CD14-positive monocyte (primary cell): ENCODE results near the gene GRID1. TPM values are rescaled to one million over a fixed set of nuclear protein-coding genes. Genes with fewer than 3 reads are reported as not detected.
A peak's percentile ranks its signal among the peaks of the same experiment; 100 is the strongest.

ENCODE experiments used
- DNase-seq, 3 donors: peaks; one replicate each; pipeline ENCODE4 v3.0.0-alpha.2; 2011 to 2022
- H2AFZ ChIP-seq: 2 replicates; pipeline ENCODE4 v1.6.0; 2012; ENCODE audit warnings: mild to moderate bottlenecking, low read depth, low read length, inconsistent platforms; ENCODE audit not compliant: insufficient read depth, poor library complexity, severe bottlenecking
- H3K27ac ChIP-seq, 2 donors: 1 replicate in 1 of 2; 2 replicates in 1 of 2; pipeline ENCODE4 v1.5.1; 2012 to 2013; ENCODE audit warnings: low read length in 2 of 2, control low read depth in 1 of 2, inconsistent platforms in 1 of 2, low read depth in 1 of 2, mild to moderate bottlenecking in 1 of 2
- H3K27me3 ChIP-seq, 2 donors: one replicate each; pipeline versions ENCODE4 v1.6.0 to v1.6.1; 2011 to 2013; ENCODE audit warnings: low read length in 2 of 2; ENCODE audit not compliant: control insufficient read depth in 2 of 2, insufficient read depth in 2 of 2
- H3K36me3 ChIP-seq, 2 donors: replicated peaks in 1 of 2; 1 replicate in 1 of 2; 2 replicates in 1 of 2; pipeline versions ENCODE4 v1.5.1 to v1.6.1; 2012 to 2013; ENCODE audit warnings: low read length in 2 of 2, control low read depth in 1 of 2, inconsistent platforms in 1 of 2, mild to moderate bottlenecking in 1 of 2; ENCODE audit not compliant: insufficient read depth in 2 of 2, control insufficient read depth in 1 of 2
- H3K4me1 ChIP-seq, 2 donors: 1 replicate in 1 of 2; 2 replicates in 1 of 2; pipeline versions ENCODE4 v1.5.1 to v1.6.1; 2012 to 2013; ENCODE audit warnings: low read length in 2 of 2, control low read depth in 1 of 2, inconsistent platforms in 1 of 2, mild to moderate bottlenecking in 1 of 2, moderate library complexity in 1 of 2; ENCODE audit not compliant: insufficient read depth in 2 of 2, control insufficient read depth in 1 of 2
- H3K4me2 ChIP-seq: replicated peaks from 2 replicates; pipeline ENCODE3; 2012; ENCODE audit warnings: low read length, moderate library complexity, mild to moderate bottlenecking; ENCODE audit not compliant: poor library complexity, severe bottlenecking; ENCODE audit errors: extremely low read depth
- H3K4me3 ChIP-seq, 3 experiments: fragments of 200-600 bp in 1 of 3; sonication (generic) in 1 of 3; replicated peaks in 1 of 3; 1 replicate in 2 of 3; 2 replicates in 1 of 3; pipeline ENCODE4 v1.5.1; 2011 to 2013; ENCODE audit warnings: low read length in 3 of 3, mild to moderate bottlenecking in 3 of 3, control low read depth in 2 of 3, low read depth in 2 of 3, inconsistent platforms in 1 of 3, moderate library complexity in 1 of 3
- H3K79me2 ChIP-seq: 2 replicates; pipeline ENCODE4 v1.6.0; 2012; ENCODE audit warnings: mild to moderate bottlenecking, control low read depth, inconsistent platforms, low read length, moderate library complexity; ENCODE audit not compliant: insufficient read depth
- H3K9ac ChIP-seq: 2 replicates; pipeline ENCODE4 v1.6.0; 2017; ENCODE audit warnings: low read length, mild to moderate bottlenecking; ENCODE audit not compliant: insufficient read depth, poor library complexity, severe bottlenecking
- H3K9me3 ChIP-seq, 2 donors: replicated peaks in 1 of 2; 1 replicate in 1 of 2; 2 replicates in 1 of 2; pipeline versions ENCODE4 v1.5.1 to v1.6.1; 2012 to 2013; ENCODE audit warnings: low read length in 2 of 2, control low read depth in 1 of 2; ENCODE audit not compliant: control insufficient read depth in 1 of 2, insufficient read depth in 1 of 2
- H4K20me1 ChIP-seq: 2 replicates; pipeline ENCODE4 v1.6.0; 2012; ENCODE audit warnings: mild to moderate bottlenecking, low read length, control low read depth, moderate library complexity; ENCODE audit not compliant: insufficient read depth
- H3K27ac Mint-ChIP-seq, 7 donors: one replicate each; pipeline ENCODE4 v1.8.0; 2020; ENCODE audit warnings: mild to moderate bottlenecking in 7 of 7, mixed read lengths in 7 of 7, moderate library complexity in 6 of 7, inconsistent platforms in 2 of 7
- H3K27me3 Mint-ChIP-seq, 3 donors: one replicate each; pipeline ENCODE4 v1.8.0; 2021 to 2022; ENCODE audit warnings: low read depth in 3 of 3, mild to moderate bottlenecking in 3 of 3, mixed read lengths in 3 of 3, moderate library complexity in 3 of 3, inconsistent platforms in 1 of 3
- H3K36me3 Mint-ChIP-seq, 2 donors: one replicate each; pipeline ENCODE4 v1.8.0; 2020; ENCODE audit warnings: mixed read lengths in 2 of 2, inconsistent platforms in 1 of 2, mild to moderate bottlenecking in 1 of 2
- H3K4me1 Mint-ChIP-seq: one replicate; pipeline ENCODE4 v1.8.0; 2020; ENCODE audit warnings: mild to moderate bottlenecking, mixed read lengths
- H3K4me3 Mint-ChIP-seq, 2 donors: one replicate each; pipeline ENCODE4 v1.8.0; 2020; ENCODE audit warnings: mild to moderate bottlenecking in 2 of 2, mixed read lengths in 2 of 2, moderate library complexity in 1 of 2
- H3K9me3 Mint-ChIP-seq, 7 donors: one replicate each; pipeline ENCODE4 v1.8.0; 2020 to 2022; ENCODE audit warnings: mixed read lengths in 7 of 7, mild to moderate bottlenecking in 6 of 7, moderate library complexity in 6 of 7, inconsistent platforms in 2 of 7
- WGBS: methylation state at CpG from one replicate; pipeline ENCODE4 v1.1.5; 2013; ENCODE audit warnings: missing lambda C conversion rate; ENCODE audit not compliant: insufficient coverage; 5-methylcytosine and 5-hydroxymethylcytosine counted together
- intact Hi-C, 2 donors: fragments of 100-400 bp; cut with micrococcal nuclease; formaldehyde crosslinking; loops; one replicate each; pipeline versions ENCODE4 v1.15.0 to v1.15.1; 2023
- polyA plus RNA-seq, 3 donors: library from polyadenylated mRNA; depleted of rRNA in 1 of 3; unstranded in 2 of 3; stranded (reverse) in 1 of 3; fragments of 300-500 nt in 2 of 3; fragments of >200 nt in 1 of 3; fragmentation: Illumina TruSeq in 2 of 3; gene quantifications; 1 replicate in 2 of 3; 2 replicates in 1 of 3; pipeline ENCODE4 v1.2.3, GENCODE V29; 2012 to 2021
- TF ChIP-seq, protein P1 (sequence below): fragments of 200-600 bp; IDR thresholded peaks from one replicate; pipeline ENCODE4 v1.8.0; 2022; ENCODE audit warnings: antibody characterized with exemption, mild to moderate bottlenecking

The GRID1 gene
- polyA plus RNA-seq, 3 donors, result not detected

DNA sequence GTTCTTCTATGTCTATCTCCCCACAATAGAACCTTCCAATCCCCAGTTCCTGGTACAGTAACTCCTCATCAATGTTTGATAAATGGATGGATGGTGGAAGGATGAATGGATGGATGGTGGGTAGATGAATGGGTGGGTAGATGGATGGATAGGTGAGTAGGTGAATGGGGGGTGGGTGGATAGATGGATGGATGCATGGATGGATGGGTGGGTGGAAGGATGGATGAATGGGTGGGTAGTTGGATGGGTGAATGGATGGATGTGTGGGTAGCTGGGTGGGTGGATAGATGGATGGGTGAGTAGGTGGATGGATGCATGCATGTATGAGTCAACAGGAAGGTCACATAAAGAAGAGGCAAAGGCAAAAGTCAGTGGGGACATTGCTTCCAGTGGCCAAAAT lies 116.8 kb downstream of the GRID1 start:
- intact Hi-C loops, result no loop called here
- H3K4me2 ChIP-seq, result no peak overlapping the region
- no peak overlapping the region for H3K9ac ChIP-seq
- peaks cover 0 to 7% of the 10 kb centered on the region in 2 donors for H3K9me3 ChIP-seq
- Mint-ChIP-seq H3K4me3 (peak overlapping the region in 1 of 2 donors; percentile 12), H3K9me3 (peaks cover 0 to 11% (median 2%) of the 10 kb centered on the region in 7 donors), H3K36me3 (no peaks in the 10 kb centered on the region), H3K4me1 (peaks cover 2% of the 10 kb centered on the region), H3K27ac (no peak overlapping the region), H3K27me3 (peaks cover 1 to 8% (median 8%) of the 10 kb centered on the region in 3 donors)
- H3K36me3 ChIP-seq, result no peaks in the 10 kb centered on the region
- no peak overlapping the region for H3K27ac ChIP-seq
- no peak overlapping the region for H3K4me3 ChIP-seq
- TF ChIP-seq, protein P1, sequence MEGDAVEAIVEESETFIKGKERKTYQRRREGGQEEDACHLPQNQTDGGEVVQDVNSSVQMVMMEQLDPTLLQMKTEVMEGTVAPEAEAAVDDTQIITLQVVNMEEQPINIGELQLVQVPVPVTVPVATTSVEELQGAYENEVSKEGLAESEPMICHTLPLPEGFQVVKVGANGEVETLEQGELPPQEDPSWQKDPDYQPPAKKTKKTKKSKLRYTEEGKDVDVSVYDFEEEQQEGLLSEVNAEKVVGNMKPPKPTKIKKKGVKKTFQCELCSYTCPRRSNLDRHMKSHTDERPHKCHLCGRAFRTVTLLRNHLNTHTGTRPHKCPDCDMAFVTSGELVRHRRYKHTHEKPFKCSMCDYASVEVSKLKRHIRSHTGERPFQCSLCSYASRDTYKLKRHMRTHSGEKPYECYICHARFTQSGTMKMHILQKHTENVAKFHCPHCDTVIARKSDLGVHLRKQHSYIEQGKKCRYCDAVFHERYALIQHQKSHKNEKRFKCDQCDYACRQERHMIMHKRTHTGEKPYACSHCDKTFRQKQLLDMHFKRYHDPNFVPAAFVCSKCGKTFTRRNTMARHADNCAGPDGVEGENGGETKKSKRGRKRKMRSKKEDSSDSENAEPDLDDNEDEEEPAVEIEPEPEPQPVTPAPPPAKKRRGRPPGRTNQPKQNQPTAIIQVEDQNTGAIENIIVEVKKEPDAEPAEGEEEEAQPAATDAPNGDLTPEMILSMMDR, result no peak
- no peak overlapping the region for H2AFZ ChIP-seq
- H3K27me3 ChIP-seq, result no peaks in the 10 kb centered on the region
- peaks cover 0 to 5% of the 10 kb centered on the region in 2 donors for H3K4me1 ChIP-seq
- no peaks in the 10 kb centered on the region for H4K20me1 ChIP-seq
- H3K79me2 ChIP-seq, result no peaks in the 10 kb centered on the region
- no peak for DNase-seq

DNA sequence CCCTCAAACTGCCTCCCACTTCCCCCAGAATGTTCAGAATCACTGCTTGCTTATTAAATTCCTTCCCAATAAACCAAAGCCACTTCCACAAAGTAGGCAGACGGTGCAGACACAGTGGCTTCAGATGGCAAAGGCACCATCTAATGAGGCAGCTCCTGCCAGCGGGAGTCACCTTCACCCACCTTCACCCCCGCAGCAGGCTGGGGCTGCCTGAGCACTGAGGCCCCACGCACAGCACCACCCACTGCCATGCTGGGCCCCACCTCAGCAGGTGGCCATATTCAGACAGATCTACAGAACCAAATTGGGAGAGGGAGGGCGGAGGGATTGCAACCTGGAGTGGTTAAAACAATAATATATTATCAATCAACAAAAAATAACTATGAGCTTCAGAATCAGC lies 118.5 kb downstream of the GRID1 start:
- H3K36me3 Mint-ChIP-seq, result no peaks in the 10 kb centered on the region
- Histone ChIP-seq H3K4me1 (peaks cover 0 to under 1% of the 10 kb centered on the region in 2 donors), H3K27ac (no peak overlapping the region), H3K9ac (no peak overlapping the region), H3K9me3 (peaks cover 0 to 7% of the 10 kb centered on the region in 2 donors), H3K4me2 (no peak overlapping the region), H3K4me3 (no peak overlapping the region), H4K20me1 (no peaks in the 10 kb centered on the region), H3K36me3 (no peaks in the 10 kb centered on the region), H3K27me3 (no peaks in the 10 kb centered on the region), H3K79me2 (no peaks in the 10 kb centered on the region), H2AFZ (no peak overlapping the region)
- no peak overlapping the region for H3K27ac Mint-ChIP-seq
- intact Hi-C loops, result no loop called here
- no peak for DNase-seq
- no peak overlapping the region for H3K4me3 Mint-ChIP-seq
- H3K27me3 Mint-ChIP-seq, result peaks cover 5 to 8% (median 7%) of the 10 kb centered on the region in 3 donors
- H3K4me1 Mint-ChIP-seq, result no peaks in the 10 kb centered on the region
- peaks cover 0 to 11% (median 2%) of the 10 kb centered on the region in 7 donors for H3K9me3 Mint-ChIP-seq
- TF ChIP-seq, protein P1, result no peak
- no CpG with 5 or more reads among the region's 5 CpGs for WGBS
